Spleen (tissue), 7 donors: ENCODE results near the gene TENT4B.

ENCODE experiments used
- CTCF ChIP-seq, 11 experiments: fragments of 200-600 bp in 7 of 11; fragments of 450-650 bp in 4 of 11; sonication (generic) in 4 of 11; IDR thresholded peaks in 8 of 11; conservative IDR thresholded peaks in 3 of 11; 1 replicate in 7 of 11; 2 replicates in 4 of 11; pipeline versions ENCODE4 v1.4.0 to v1.8.0; 2016 to 2021; ENCODE audit warnings: antibody characterized with exemption in 11 of 11, inconsistent platforms in 4 of 11, mild to moderate bottlenecking in 1 of 11
- POLR2A ChIP-seq, 3 donors: fragments of 450-650 bp; IDR thresholded peaks; one replicate each; pipeline ENCODE4 v1.5.1; 2017; ENCODE audit warnings: antibody characterized with exemption in 3 of 3, mild to moderate bottlenecking in 1 of 3
- POLR2AphosphoS5 ChIP-seq, 3 donors: sonication (generic); formaldehyde crosslinking; IDR thresholded peaks; one replicate each; pipeline ENCODE4 v1.5.1; 2017; ENCODE audit warnings: antibody characterized with exemption in 3 of 3
- donor health status: DM: no; HTN: no; CAD: no; lungs with moderate emphysema.
- donor health status: DM: no; HTN: no; CAD: no.
- donor health status: DM: no; HTN: no; CAD: no.

- TF ChIP-seq POLR2A (IDR thresholded peaks at IDR 0.05), result no peak
- no peak for TF ChIP-seq CTCF (IDR thresholded peaks at IDR 0.05 in 8 of 11, conservative IDR thresholded peaks at IDR 0.05 in 3 of 11)
- TF ChIP-seq POLR2AphosphoS5 (IDR thresholded peaks at IDR 0.05), result no peak
Observed at GRCh38 chr16:50165473-50165872, 12.4 kb downstream of the TENT4B start.
